ENCODE measurements around the gene CNTNAP5. TPM values are rescaled to one million over a fixed set of nuclear protein-coding genes. Genes with fewer than 3 reads are reported as not detected.

The CNTNAP5 gene
- total RNA-seq, 1 experiment from 2014 or later, result not detected

DNA sequence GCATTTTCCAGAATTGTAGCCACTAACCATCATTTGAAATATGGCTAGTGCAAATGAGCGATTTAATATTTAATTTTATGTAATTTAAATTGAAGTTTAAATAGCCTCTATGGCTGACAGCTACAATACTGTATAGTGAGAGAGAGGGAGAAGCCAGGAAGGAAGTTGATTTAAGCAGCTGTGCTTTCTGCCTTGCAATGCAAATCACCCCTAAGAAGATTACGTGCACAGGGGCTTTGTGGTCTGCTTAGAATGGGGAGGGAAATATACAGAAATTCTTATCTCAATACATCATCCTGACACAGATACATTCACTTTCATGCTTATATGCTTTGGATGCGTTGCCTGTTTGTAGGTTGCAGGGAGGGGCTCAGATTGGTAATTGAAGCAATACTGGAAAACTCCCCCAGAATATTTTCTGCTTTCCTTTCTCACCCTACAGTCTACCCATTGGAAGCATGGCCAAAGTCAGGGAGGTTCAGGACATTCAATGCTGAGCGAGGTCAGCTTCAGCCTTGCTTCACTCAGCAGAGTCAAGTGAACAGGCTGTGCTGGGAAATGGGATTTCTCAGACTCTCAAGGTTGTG, 674.0 kb downstream of the CNTNAP5 start:
- ChIA-PET POLR2A (ENCODE audit: low non-redundant PET) (no interaction called here), CTCF (no interaction called here)
- no TSS peak for BruUV-seq (replicated peaks)
- no peak for TF ChIP-seq EZH2 (IDR thresholded peaks at IDR 0.05; ENCODE audit: borderline replicate concordance, low read depth, low read length, poor library complexity, severe bottlenecking)
- TF ChIP-seq, protein P1, sequence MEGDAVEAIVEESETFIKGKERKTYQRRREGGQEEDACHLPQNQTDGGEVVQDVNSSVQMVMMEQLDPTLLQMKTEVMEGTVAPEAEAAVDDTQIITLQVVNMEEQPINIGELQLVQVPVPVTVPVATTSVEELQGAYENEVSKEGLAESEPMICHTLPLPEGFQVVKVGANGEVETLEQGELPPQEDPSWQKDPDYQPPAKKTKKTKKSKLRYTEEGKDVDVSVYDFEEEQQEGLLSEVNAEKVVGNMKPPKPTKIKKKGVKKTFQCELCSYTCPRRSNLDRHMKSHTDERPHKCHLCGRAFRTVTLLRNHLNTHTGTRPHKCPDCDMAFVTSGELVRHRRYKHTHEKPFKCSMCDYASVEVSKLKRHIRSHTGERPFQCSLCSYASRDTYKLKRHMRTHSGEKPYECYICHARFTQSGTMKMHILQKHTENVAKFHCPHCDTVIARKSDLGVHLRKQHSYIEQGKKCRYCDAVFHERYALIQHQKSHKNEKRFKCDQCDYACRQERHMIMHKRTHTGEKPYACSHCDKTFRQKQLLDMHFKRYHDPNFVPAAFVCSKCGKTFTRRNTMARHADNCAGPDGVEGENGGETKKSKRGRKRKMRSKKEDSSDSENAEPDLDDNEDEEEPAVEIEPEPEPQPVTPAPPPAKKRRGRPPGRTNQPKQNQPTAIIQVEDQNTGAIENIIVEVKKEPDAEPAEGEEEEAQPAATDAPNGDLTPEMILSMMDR (conservative IDR thresholded peaks at IDR 0.05; ENCODE audit: low read depth, low read length), result no peak
- Histone ChIP-seq H3K27me3 (replicated peaks; ENCODE audit: insufficient read depth, low read depth, low read length, poor library complexity) (no peaks in the 10 kb centered on the region), H3K27ac (ENCODE audit: low read depth, low read length, poor library complexity, severe bottlenecking) (no peak overlapping the region), H3K9me3 (ENCODE audit: low read depth, low read length, poor library complexity, severe bottlenecking) (peaks cover 4% of the 10 kb centered on the region), H3K4me1 (ENCODE audit: insufficient read depth, low read length, poor library complexity, severe bottlenecking) (no peaks in the 10 kb centered on the region), H3K36me3 (ENCODE audit: insufficient read depth, low read length, poor library complexity, severe bottlenecking) (no peaks in the 10 kb centered on the region), H3K4me3 (ENCODE audit: low read depth, low read length, poor library complexity, severe bottlenecking) (no peak overlapping the region)
- intact Hi-C loops (cut with micrococcal nuclease; ENCODE audit: unreplicated experiment), result no loop called here
- no peak for DNase-seq (ENCODE audit: low spot score)

DNA sequence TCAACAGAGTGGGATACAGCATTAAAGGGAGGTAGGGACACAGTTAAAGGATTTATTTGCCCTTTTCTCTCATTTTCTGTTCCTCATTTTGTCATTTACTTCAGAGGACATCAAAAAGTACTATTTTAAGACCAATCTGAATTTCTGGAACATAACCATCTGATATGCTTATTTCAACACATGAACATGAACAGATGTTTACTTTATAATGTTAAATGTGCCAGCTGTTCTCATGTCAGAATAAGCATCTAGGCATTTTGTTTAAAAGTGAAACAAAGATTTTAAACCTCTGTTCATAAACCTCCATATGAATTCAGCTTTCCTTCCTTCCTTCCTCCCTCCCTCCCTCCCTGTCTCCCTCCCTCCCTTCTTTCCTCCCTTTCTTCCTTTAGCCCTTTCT, 677.7 kb downstream of the CNTNAP5 start:
- no peaks in the 10 kb centered on the region for H3K4me1 ChIP-seq (ENCODE audit: insufficient read depth, low read length, poor library complexity, severe bottlenecking)
- ChIA-PET CTCF (no interaction called here), POLR2A (ENCODE audit: low non-redundant PET) (no interaction called here)
- no peak overlapping the region for H3K4me3 ChIP-seq (ENCODE audit: low read depth, low read length, poor library complexity, severe bottlenecking)
- no peaks in the 10 kb centered on the region for H3K36me3 ChIP-seq (ENCODE audit: insufficient read depth, low read length, poor library complexity, severe bottlenecking)
- no TSS peak for BruUV-seq (replicated peaks)
- no peaks in the 10 kb centered on the region for H3K27me3 ChIP-seq (replicated peaks; ENCODE audit: insufficient read depth, low read depth, low read length, poor library complexity)
- no peak overlapping the region for H3K27ac ChIP-seq (ENCODE audit: low read depth, low read length, poor library complexity, severe bottlenecking)
- DNase-seq (ENCODE audit: low spot score), result no peak
- intact Hi-C loops (cut with micrococcal nuclease; ENCODE audit: unreplicated experiment), result no loop called here
- peaks cover 8% of the 10 kb centered on the region for H3K9me3 ChIP-seq (ENCODE audit: low read depth, low read length, poor library complexity, severe bottlenecking)
- TF ChIP-seq, protein P1 (conservative IDR thresholded peaks at IDR 0.05; ENCODE audit: low read depth, low read length), result no peak
- TF ChIP-seq EZH2 (IDR thresholded peaks at IDR 0.05; ENCODE audit: borderline replicate concordance, low read depth, low read length, poor library complexity, severe bottlenecking), result no peak

DNA sequence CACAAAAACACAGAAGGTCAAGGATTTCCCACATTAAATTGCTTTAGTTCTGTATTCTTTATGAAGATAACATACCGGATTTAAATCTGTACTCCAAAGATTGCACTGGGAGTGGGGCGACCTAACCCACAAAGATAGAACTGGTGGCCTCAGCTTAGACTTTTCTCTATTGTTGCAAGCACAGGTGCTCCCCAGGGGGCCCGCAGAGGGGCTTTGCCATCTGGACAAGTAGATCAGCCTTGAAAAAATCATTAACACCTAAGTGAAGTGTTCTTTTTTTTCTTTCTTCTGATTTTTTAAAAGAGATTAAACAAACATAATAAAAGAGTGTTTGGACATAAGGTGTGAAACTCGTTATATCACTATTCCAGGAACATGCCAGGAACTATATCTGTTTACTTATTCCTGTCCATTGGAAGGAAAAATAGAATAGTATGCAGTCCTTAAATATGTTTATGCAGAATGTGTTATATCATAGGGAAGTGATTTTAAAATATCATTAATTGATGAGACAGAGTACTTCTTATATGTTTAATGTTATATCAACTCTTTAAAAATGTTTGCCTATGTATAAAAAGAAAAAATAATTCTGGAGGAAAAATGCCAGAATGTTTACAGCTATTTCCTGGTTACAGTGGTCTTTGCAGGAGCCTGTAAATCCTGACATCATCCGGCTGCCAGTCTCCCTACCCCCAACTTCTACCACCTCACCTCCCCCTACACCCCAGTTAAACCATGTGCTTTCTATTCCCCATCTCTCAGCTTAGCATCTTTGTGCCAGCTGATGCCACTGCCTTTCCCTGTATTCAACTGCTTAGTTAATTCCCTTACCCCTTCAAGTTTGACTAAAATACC, 679.2 kb downstream of the CNTNAP5 start:
- CTCF ChIA-PET, result no interaction called here
- no TSS peak for BruUV-seq (replicated peaks)

More for the DNA sequence above, 679.2 kb downstream of the CNTNAP5 start:
- Histone ChIP-seq H3K9me3 (ENCODE audit: low read depth, low read length, poor library complexity, severe bottlenecking) (peaks cover 8% of the 10 kb centered on the region), H3K4me3 (ENCODE audit: low read depth, low read length, poor library complexity, severe bottlenecking) (no peak overlapping the region), H3K36me3 (ENCODE audit: insufficient read depth, low read length, poor library complexity, severe bottlenecking) (no peaks in the 10 kb centered on the region), H3K27me3 (replicated peaks; ENCODE audit: insufficient read depth, low read depth, low read length, poor library complexity) (no peaks in the 10 kb centered on the region), H3K4me1 (ENCODE audit: insufficient read depth, low read length, poor library complexity, severe bottlenecking) (no peaks in the 10 kb centered on the region), H3K27ac (ENCODE audit: low read depth, low read length, poor library complexity, severe bottlenecking) (no peak overlapping the region)
- intact Hi-C loops (cut with micrococcal nuclease; ENCODE audit: unreplicated experiment), result no loop called here
- no peak for TF ChIP-seq EZH2 (IDR thresholded peaks at IDR 0.05; ENCODE audit: borderline replicate concordance, low read depth, low read length, poor library complexity, severe bottlenecking)
- TF ChIP-seq, protein P1 (conservative IDR thresholded peaks at IDR 0.05; ENCODE audit: low read depth, low read length), result no peak
- POLR2A ChIA-PET (ENCODE audit: low non-redundant PET), result interaction anchor here (0.6 kb wide), 1 partner anchor 945 kb away, joined by 3 read pairs; no protein-coding TSS in a partner anchor
- no peak for DNase-seq (ENCODE audit: low spot score)
